Measurements from ENCODE around the gene SNAP47. TPM values are rescaled to one million over a fixed set of nuclear protein-coding genes. Genes with fewer than 3 reads are reported as not detected.

The SNAP47 gene
- total RNA-seq, 4 donors from 2014 or later, result 25.7 to 71.0 (median 38.4) TPM

DNA sequence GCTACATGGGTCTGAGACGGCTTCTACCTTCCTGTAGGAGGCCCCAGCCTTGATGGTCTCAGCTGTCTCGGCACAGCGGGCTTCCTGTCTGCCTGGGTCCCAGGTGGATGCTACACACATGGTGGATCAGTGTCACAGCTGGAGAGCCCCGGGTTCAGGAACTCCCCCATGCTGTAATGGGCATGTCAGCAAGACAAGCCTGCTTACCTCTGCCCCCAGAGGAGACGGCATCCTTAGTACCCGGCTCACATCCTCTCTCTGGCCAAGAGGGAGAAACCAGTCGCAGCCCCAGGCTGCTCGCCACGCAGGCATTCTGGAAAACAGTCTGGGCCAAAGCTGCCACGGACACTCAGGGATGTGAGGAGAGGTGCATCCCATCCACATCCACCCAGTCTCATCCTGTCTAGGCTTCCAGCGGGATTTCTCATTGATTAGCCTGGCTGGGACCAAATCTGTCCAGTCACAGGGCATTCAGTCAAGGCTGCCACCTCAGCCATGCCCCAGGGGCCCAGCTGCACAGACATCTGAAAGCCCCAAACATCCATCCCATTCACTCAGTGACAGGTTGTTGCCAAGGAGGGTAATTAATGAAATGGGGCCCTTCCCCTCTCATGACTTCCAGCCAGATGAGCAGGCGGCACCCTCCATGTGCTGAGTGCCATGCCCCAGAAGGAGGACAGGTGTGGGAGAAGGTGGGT lies 10.5 kb downstream of the SNAP47 start:
- Histone ChIP-seq H3K27me3 (no peaks in the 10 kb centered on the region), H3K4me3 (no peak overlapping the region), H3K4me1 (peaks cover 0 to 14% (median 0%) of the 10 kb centered on the region in 4 donors), H3K27ac (no peak overlapping the region), H3K36me3 (peaks cover 0 to 11% (median 0%) of the 10 kb centered on the region in 3 donors), H3K9me3 (no peaks in the 10 kb centered on the region)
- TF ChIP-seq POLR2A (IDR thresholded peaks at IDR 0.05), result no peak
- TF ChIP-seq, protein P1, sequence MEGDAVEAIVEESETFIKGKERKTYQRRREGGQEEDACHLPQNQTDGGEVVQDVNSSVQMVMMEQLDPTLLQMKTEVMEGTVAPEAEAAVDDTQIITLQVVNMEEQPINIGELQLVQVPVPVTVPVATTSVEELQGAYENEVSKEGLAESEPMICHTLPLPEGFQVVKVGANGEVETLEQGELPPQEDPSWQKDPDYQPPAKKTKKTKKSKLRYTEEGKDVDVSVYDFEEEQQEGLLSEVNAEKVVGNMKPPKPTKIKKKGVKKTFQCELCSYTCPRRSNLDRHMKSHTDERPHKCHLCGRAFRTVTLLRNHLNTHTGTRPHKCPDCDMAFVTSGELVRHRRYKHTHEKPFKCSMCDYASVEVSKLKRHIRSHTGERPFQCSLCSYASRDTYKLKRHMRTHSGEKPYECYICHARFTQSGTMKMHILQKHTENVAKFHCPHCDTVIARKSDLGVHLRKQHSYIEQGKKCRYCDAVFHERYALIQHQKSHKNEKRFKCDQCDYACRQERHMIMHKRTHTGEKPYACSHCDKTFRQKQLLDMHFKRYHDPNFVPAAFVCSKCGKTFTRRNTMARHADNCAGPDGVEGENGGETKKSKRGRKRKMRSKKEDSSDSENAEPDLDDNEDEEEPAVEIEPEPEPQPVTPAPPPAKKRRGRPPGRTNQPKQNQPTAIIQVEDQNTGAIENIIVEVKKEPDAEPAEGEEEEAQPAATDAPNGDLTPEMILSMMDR (IDR thresholded peaks at IDR 0.05), result no peak
- DNase-seq, result no peak

- Histone ChIP-seq H3K4me3 (no peak overlapping the region), H3K27me3 (no peaks in the 10 kb centered on the region), H3K36me3 (peaks cover 0 to 19% (median 0%) of the 10 kb centered on the region in 3 donors), H3K27ac (no peak overlapping the region), H3K9me3 (no peaks in the 10 kb centered on the region), H3K4me1 (peaks cover 0 to 14% (median 0%) of the 10 kb centered on the region in 4 donors)
- TF ChIP-seq, protein P1 (IDR thresholded peaks at IDR 0.05), result no peak
- no peak for TF ChIP-seq POLR2A (IDR thresholded peaks at IDR 0.05)
- DNase-seq, result no peak
These were observed 11.4 kb downstream of the SNAP47 start for GRCh38 chr1:227746676-227747075.

DNA sequence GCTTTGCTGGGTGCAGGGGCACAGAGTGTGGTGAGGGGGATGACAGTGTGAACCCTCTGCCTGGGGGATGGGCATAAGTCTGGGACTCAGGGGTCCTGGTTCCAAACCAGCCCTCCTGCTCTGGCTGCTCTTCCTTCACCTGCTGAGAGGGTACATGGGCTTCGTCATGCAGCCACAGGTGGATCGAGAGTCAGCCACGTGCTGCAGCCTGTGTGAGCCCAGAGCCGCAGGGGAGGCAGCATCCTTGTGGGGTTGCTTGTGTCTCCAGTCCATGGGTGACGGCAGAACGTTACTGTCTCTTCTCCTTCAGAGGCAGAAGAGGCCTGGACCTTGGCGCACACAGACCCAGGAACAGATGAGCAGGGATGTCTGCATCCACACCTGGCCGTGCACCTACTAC lies 12.1 kb downstream of the SNAP47 start:
- no peaks in the 10 kb centered on the region for H3K27me3 ChIP-seq
- no peaks in the 10 kb centered on the region for H3K9me3 ChIP-seq
- H3K36me3 ChIP-seq, result peaks cover 0 to 19% (median 0%) of the 10 kb centered on the region in 3 donors
- no peak for DNase-seq
- H3K4me1 ChIP-seq, result peaks cover 0 to 14% (median 0%) of the 10 kb centered on the region in 4 donors
- TF ChIP-seq, protein P1 (IDR thresholded peaks at IDR 0.05), result no peak
- no peak for TF ChIP-seq POLR2A (IDR thresholded peaks at IDR 0.05)
- H3K27ac ChIP-seq, result peak overlapping the region in 3 of 4 donors; percentile 46 to 79 (median 65)
- H3K4me3 ChIP-seq, result no peak overlapping the region

GRCh38 chr1:227747948-227748495 lies 12.8 kb downstream of the SNAP47 start:
- no peaks in the 10 kb centered on the region for H3K27me3 ChIP-seq
- peaks cover 0 to 19% (median 0%) of the 10 kb centered on the region in 3 donors for H3K36me3 ChIP-seq
- no peak for DNase-seq
- H3K4me3 ChIP-seq, result no peak overlapping the region
- peak overlapping the region; percentile 40 to 79 (median 56) for H3K27ac ChIP-seq
- no peaks in the 10 kb centered on the region for H3K9me3 ChIP-seq
- peaks cover 0 to 14% (median 0%) of the 10 kb centered on the region in 4 donors for H3K4me1 ChIP-seq
- TF ChIP-seq, protein P1 (IDR thresholded peaks at IDR 0.05), result no peak
- no peak for TF ChIP-seq POLR2A (IDR thresholded peaks at IDR 0.05)

DNA sequence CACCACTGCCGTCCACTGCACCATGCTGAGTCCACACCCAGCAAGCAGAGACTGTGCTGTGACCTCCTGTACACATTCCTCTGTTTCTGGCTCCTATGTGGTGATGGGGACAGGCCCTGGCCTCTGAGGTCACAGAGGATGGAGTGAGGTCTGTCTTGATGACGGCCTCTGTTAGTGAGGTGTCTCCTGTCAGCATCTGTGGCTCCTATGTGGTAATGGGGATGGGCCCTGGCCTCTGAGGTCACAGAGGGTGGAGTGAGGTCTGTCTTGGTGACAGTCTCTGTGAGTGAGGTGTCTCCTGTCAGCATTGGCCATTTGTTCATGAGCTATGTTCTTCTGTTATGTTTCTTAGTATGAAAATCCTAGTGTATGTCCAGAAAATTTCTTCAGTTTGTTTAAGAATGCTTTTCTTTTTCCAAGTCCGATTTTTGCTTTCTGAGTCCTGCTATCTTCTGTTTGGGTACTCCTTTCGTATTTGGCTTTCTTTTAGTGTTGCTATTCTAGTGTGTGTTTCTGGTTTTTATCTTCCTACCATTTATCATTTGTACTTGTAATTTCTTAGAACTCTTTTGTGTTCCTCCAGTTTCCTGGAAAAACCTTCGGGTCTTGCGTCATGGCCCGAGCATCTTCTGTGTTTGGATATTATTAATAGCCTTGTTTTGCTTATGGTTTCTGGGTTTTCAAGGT lies 13.4 kb downstream of the SNAP47 start:
- H3K4me3 ChIP-seq, result no peak overlapping the region
- peaks cover 0 to 19% (median 0%) of the 10 kb centered on the region in 3 donors for H3K36me3 ChIP-seq
- H3K27me3 ChIP-seq, result no peaks in the 10 kb centered on the region
- TF ChIP-seq, protein P1 (IDR thresholded peaks at IDR 0.05), result no peak
- no peak for TF ChIP-seq POLR2A (IDR thresholded peaks at IDR 0.05)
- peaks cover 0 to 18% (median 0%) of the 10 kb centered on the region in 4 donors for H3K4me1 ChIP-seq
- no peaks in the 10 kb centered on the region for H3K9me3 ChIP-seq
- peak overlapping the region; percentile 40 to 79 (median 56) for H3K27ac ChIP-seq
- DNase-seq, result peak in 1 of 3 donors; percentile 15
